Smooth muscle cell (in vitro differentiated cells): Measurements from ENCODE around the gene ZNF786. TPM values are rescaled to one million over a fixed set of nuclear protein-coding genes. Genes with fewer than 3 reads are reported as not detected.
"Not testable (repeated sequence)": the region's sequence is repeated elsewhere in the genome, so short reads cannot be mapped to it uniquely, and the experiment has no call there.

Experiments
- DNase-seq: peaks from one replicate; lab custom pipeline; 2025; ENCODE audit not compliant: unreplicated experiment; lab: John Stamatoyannopoulos, UW
- H2AFZ ChIP-seq: fragments of 200-600 bp; sonication (generic); 2 replicates; pipeline ENCODE4 v1.6.0; 2016; ENCODE audit warnings: antibody characterized with exemption, low read depth, mild to moderate bottlenecking
- H3F3A ChIP-seq: fragments of 200-600 bp; sonication (generic); 2 replicates; pipeline ENCODE4 v1.6.0; 2017; ENCODE audit warnings: antibody characterized with exemption, low read depth
- H3K27ac ChIP-seq: fragments of 200-600 bp; sonication (generic); 2 replicates; pipeline ENCODE4 v1.5.1; 2016; ENCODE audit warnings: low read depth, mild to moderate bottlenecking
- H3K27me3 ChIP-seq: fragments of 200-600 bp; sonication (generic); 2 replicates; pipeline ENCODE4 v1.6.1; 2016; ENCODE audit warnings: low read depth, mild to moderate bottlenecking
- H3K36me3 ChIP-seq: fragments of 200-600 bp; sonication (generic); 2 replicates; pipeline ENCODE4 v1.5.1; 2016; ENCODE audit warnings: low read depth
- H3K4me1 ChIP-seq: fragments of 200-600 bp; sonication (generic); 2 replicates; pipeline ENCODE4 v1.5.1; 2016; ENCODE audit warnings: low read depth
- H3K4me2 ChIP-seq: fragments of 200-600 bp; sonication (generic); 2 replicates; pipeline ENCODE4 v1.6.0; 2016; ENCODE audit warnings: mild to moderate bottlenecking
- H3K4me3 ChIP-seq: fragments of 200-600 bp; sonication (generic); 2 replicates; pipeline ENCODE4 v1.5.1; 2016; ENCODE audit warnings: mild to moderate bottlenecking
- H3K79me2 ChIP-seq: fragments of 200-600 bp; sonication (generic); 2 replicates; pipeline ENCODE4 v1.6.0; 2016; ENCODE audit warnings: low read depth, mild to moderate bottlenecking
- H3K9ac ChIP-seq: fragments of 200-600 bp; sonication (generic); 2 replicates; pipeline ENCODE4 v1.6.0; 2016; ENCODE audit warnings: low read depth
- H3K9me3 ChIP-seq: fragments of 200-600 bp; sonication (generic); replicated peaks from 2 replicates; pipeline ENCODE4 v1.5.1; 2016; ENCODE audit warnings: low read depth
- H4K20me1 ChIP-seq: fragments of 200-600 bp; sonication (generic); 2 replicates; pipeline ENCODE4 v1.6.0; 2016; ENCODE audit warnings: low read depth
- WGBS: methylation state at CpG from one replicate; pipeline ENCODE4 v1.1.7; 2016; ENCODE audit warnings: low lambda C conversion rate; 5-methylcytosine and 5-hydroxymethylcytosine counted together
- polyA plus RNA-seq: library from polyadenylated mRNA; unstranded; fragments of >200 nt; fragmentation: Nextera tagmentation; extraction: Ambion mirVana; gene quantifications from 2 replicates; pipeline ENCODE4 v1.2.1, GENCODE V29; 2016
- total RNA-seq: library from RNA; depleted of rRNA; stranded (reverse); fragments of >200 nt; gene quantifications from 2 replicates; pipeline ENCODE4 v1.2.3, GENCODE V29; 2014
- TF ChIP-seq, protein P1 (sequence below): fragments of 200-600 bp; sonication (generic); IDR thresholded peaks from 2 replicates; pipeline ENCODE4 v1.5.1; 2017; ENCODE audit warnings: borderline replicate concordance, mild to moderate bottlenecking, antibody characterized with exemption; ENCODE audit not compliant: insufficient read depth, poor library complexity, severe bottlenecking

ZNF786 gene
- total and polyA plus RNA-seq, 2 experiments from 2014 or later: 2.2 to 2.3 TPM

DNA sequence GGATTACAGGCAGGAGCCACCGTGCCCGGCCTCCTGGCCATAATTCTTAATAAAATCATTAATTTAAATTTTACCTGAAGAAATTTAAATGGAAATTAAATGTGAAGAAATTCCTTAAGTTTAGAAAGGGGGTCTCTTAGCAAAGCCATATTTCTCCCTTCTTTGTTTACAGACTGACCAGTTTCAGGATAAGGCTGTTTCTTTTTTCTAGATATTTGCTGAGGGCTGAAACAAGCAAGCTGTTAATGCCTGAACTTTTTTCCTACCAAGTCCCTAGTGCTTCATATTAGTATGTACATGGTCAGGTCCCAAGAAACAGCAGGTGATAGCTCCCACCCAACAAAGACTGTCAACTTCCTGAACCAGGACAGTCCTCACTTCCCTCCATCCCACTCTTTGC is 44.1 kb downstream of the ZNF786 start:
- Histone ChIP-seq H3K4me3 (no peak overlapping the region), H3K4me1 (no peaks in the 10 kb centered on the region), H3K9ac (no peak overlapping the region), H3K79me2 (no peaks in the 10 kb centered on the region), H2AFZ (no peak overlapping the region), H3K27ac (no peak overlapping the region), H3F3A (no peaks in the 10 kb centered on the region), H3K27me3 (no peaks in the 10 kb centered on the region), H3K36me3 (no peaks in the 10 kb centered on the region), H3K4me2 (no peak overlapping the region), H4K20me1 (no peaks in the 10 kb centered on the region), H3K9me3 (no peaks in the 10 kb centered on the region)
- TF ChIP-seq, protein P1, sequence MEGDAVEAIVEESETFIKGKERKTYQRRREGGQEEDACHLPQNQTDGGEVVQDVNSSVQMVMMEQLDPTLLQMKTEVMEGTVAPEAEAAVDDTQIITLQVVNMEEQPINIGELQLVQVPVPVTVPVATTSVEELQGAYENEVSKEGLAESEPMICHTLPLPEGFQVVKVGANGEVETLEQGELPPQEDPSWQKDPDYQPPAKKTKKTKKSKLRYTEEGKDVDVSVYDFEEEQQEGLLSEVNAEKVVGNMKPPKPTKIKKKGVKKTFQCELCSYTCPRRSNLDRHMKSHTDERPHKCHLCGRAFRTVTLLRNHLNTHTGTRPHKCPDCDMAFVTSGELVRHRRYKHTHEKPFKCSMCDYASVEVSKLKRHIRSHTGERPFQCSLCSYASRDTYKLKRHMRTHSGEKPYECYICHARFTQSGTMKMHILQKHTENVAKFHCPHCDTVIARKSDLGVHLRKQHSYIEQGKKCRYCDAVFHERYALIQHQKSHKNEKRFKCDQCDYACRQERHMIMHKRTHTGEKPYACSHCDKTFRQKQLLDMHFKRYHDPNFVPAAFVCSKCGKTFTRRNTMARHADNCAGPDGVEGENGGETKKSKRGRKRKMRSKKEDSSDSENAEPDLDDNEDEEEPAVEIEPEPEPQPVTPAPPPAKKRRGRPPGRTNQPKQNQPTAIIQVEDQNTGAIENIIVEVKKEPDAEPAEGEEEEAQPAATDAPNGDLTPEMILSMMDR: no peak
- no peak for DNase-seq
- WGBS: 100% methylated on average over 2 of the region's 2 CpGs

- Histone ChIP-seq H3K27ac (no peak overlapping the region), H3K4me3 (no peak overlapping the region), H3K4me1 (no peaks in the 10 kb centered on the region), H2AFZ (no peak overlapping the region), H4K20me1 (no peaks in the 10 kb centered on the region), H3K4me2 (no peak overlapping the region), H3K9me3 (no peaks in the 10 kb centered on the region), H3K27me3 (no peaks in the 10 kb centered on the region), H3K9ac (no peak overlapping the region), H3K36me3 (no peaks in the 10 kb centered on the region), H3K79me2 (no peaks in the 10 kb centered on the region), H3F3A (no peaks in the 10 kb centered on the region)
- TF ChIP-seq, protein P1: no peak
- no peak for DNase-seq
- WGBS: 97% methylated on average over 8 of the region's 8 CpGs
These were observed 46.6 kb downstream of the ZNF786 start for GRCh38 chr7:149043936-149044335.

- H3F3A ChIP-seq: no peaks in the 10 kb centered on the region
- H3K27me3 ChIP-seq: no peaks in the 10 kb centered on the region
- no peaks in the 10 kb centered on the region for H3K36me3 ChIP-seq
- WGBS: 70% methylated on average over 5 of the region's 5 CpGs
- H3K27ac ChIP-seq: no peak overlapping the region
- H3K79me2 ChIP-seq: no peaks in the 10 kb centered on the region
- no peaks in the 10 kb centered on the region for H3K4me1 ChIP-seq
- no peaks in the 10 kb centered on the region for H3K9me3 ChIP-seq
- H2AFZ ChIP-seq: no peak overlapping the region
- no peak for DNase-seq
- H3K9ac ChIP-seq: no peak overlapping the region
- H4K20me1 ChIP-seq: no peaks in the 10 kb centered on the region
- TF ChIP-seq, protein P1: no peak
- no peak overlapping the region for H3K4me3 ChIP-seq
- H3K4me2 ChIP-seq: no peak overlapping the region
These were observed 49.2 kb downstream of the ZNF786 start for GRCh38 chr7:149041350-149041749.

DNA sequence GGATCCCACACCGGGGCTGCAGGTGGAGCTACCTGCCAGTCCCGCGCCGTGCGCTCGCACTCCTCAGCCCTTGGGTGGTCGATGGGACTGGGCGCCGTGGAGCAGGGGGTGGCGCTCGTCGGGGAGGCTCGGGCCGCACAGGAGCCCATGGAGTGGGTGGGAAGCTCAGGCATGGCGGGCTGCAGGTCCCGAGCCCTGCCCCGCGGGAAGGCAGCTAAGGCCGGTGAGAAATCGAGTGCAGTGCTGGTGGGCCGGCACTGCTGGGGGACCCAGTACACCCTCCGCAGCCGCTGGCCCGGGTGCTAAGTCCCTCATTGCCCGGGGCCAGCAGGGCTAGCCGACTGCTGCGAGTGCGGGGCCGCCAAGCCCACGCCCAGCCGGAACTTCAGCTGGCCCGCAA is 51.9 kb downstream of the ZNF786 start:
- not testable (repeated sequence) for DNase-seq, H3K4me1 ChIP-seq, H3K9ac ChIP-seq, H4K20me1 ChIP-seq, H3K9me3 ChIP-seq, H3K4me2 ChIP-seq, H3K27me3 ChIP-seq, H3K4me3 ChIP-seq, H3F3A ChIP-seq, H3K36me3 ChIP-seq, H3K27ac ChIP-seq, H2AFZ ChIP-seq, H3K79me2 ChIP-seq
- 92% methylated on average over 22 of the region's 32 CpGs for WGBS
